Measurements from ENCODE around the gene ARHGAP12.
A peak's percentile ranks its signal among the peaks of the same experiment; 100 is the strongest.

ARHGAP12 gene

DNA sequence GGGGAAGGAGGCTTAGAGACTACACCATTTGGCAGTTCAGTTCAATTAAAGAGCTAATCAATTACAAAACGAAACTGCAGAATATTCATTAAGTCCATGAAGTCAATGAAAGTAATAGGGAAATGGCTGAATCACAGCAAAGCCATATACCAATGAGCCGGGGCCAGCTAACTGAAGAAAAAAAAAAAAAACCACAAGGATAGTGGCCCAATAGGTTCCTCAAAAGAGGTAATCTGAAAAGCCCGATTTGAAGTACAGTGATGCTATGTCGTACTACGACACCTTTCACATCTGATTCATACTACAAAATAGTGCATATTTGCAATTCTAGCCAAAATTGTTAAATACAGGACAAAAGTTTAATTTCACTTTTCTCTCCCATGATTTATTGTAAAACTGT lies 2.5 kb downstream of the ARHGAP12 start:
- Histone ChIP-seq H3F3A (ENCODE audit: low read depth) (peaks cover 11% of the 10 kb centered on the region; the same call in 1 of the 2 replicates), H3K9ac (ENCODE audit: low read depth, low read length, poor library complexity, severe bottlenecking) (no peak overlapping the region), H3K36me3 (ENCODE audit: insufficient read depth, low read length) (no peaks in the 10 kb centered on the region; the same call in 1 of the 2 replicates), H3K4me3 (ENCODE audit: low read length, poor library complexity, severe bottlenecking) (peak overlapping the region; percentile 93), H3K9me3 (ENCODE audit: insufficient read depth, low read depth, low read length) (no peaks in the 10 kb centered on the region), H4K20me1 (ENCODE audit: insufficient read depth, low read length, poor library complexity, severe bottlenecking) (peaks cover 44% of the 10 kb centered on the region), H3K27me3 (ENCODE audit: insufficient read depth, low read length, poor library complexity, severe bottlenecking) (no peaks in the 10 kb centered on the region), H3K4me2 (ENCODE audit: low read depth, low read length, poor library complexity, severe bottlenecking) (peak overlapping the region; percentile 96), H3K9me2 (replicated peaks; ENCODE audit: low read depth, low read length) (no peaks in the 10 kb centered on the region), H3K4me1 (ENCODE audit: insufficient read depth, low read length, poor library complexity, severe bottlenecking) (peaks cover 56% of the 10 kb centered on the region), H3K79me2 (ENCODE audit: insufficient read depth, low read length) (peaks cover 62% of the 10 kb centered on the region), H2AFZ (ENCODE audit: low read length) (no peak overlapping the region)
- TF ChIP-seq, protein P1, sequence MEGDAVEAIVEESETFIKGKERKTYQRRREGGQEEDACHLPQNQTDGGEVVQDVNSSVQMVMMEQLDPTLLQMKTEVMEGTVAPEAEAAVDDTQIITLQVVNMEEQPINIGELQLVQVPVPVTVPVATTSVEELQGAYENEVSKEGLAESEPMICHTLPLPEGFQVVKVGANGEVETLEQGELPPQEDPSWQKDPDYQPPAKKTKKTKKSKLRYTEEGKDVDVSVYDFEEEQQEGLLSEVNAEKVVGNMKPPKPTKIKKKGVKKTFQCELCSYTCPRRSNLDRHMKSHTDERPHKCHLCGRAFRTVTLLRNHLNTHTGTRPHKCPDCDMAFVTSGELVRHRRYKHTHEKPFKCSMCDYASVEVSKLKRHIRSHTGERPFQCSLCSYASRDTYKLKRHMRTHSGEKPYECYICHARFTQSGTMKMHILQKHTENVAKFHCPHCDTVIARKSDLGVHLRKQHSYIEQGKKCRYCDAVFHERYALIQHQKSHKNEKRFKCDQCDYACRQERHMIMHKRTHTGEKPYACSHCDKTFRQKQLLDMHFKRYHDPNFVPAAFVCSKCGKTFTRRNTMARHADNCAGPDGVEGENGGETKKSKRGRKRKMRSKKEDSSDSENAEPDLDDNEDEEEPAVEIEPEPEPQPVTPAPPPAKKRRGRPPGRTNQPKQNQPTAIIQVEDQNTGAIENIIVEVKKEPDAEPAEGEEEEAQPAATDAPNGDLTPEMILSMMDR (conservative IDR thresholded peaks at IDR 0.05; ENCODE audit: low read length) = no peak
- no peak for TF ChIP-seq EZH2phosphoT487 (IDR thresholded peaks at IDR 0.05; ENCODE audit: borderline replicate concordance)

DNA sequence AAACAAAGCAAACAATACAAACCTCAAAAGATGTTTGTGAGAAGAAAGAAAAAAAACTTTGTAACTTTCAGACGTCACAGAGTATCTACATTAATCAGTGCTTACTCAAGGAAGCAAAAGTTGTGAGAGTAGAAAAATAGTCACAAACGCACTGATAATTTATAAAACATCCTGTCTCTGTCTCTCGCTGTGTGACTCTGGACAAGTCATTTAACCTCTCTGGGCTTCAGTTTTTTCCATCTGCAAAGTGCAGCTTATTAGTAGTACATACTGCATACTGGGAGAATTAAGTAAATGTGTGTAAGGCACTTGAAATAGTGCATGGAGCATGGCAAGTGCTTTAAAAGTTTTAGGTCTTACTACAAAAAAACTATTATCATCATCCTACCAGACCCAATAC lies 3.8 kb downstream of the ARHGAP12 start:
- Histone ChIP-seq H3K4me3 (ENCODE audit: low read length, poor library complexity, severe bottlenecking) (no peak overlapping the region), H3K4me2 (ENCODE audit: low read depth, low read length, poor library complexity, severe bottlenecking) (peak overlapping the region; percentile 96), H2AFZ (ENCODE audit: low read length) (no peak overlapping the region), H3K9me3 (ENCODE audit: insufficient read depth, low read depth, low read length) (no peaks in the 10 kb centered on the region), H3K36me3 (ENCODE audit: insufficient read depth, low read length) (no peaks in the 10 kb centered on the region; the same call in 1 of the 2 replicates), H3K4me1 (ENCODE audit: insufficient read depth, low read length, poor library complexity, severe bottlenecking) (peaks cover 54% of the 10 kb centered on the region), H3K27me3 (ENCODE audit: insufficient read depth, low read length, poor library complexity, severe bottlenecking) (no peaks in the 10 kb centered on the region), H3K9ac (ENCODE audit: low read depth, low read length, poor library complexity, severe bottlenecking) (no peak overlapping the region), H4K20me1 (ENCODE audit: insufficient read depth, low read length, poor library complexity, severe bottlenecking) (peaks cover 44% of the 10 kb centered on the region), H3K79me2 (ENCODE audit: insufficient read depth, low read length) (peaks cover 73% of the 10 kb centered on the region), H3F3A (ENCODE audit: low read depth) (peaks cover 5% of the 10 kb centered on the region; the same call in 1 of the 2 replicates), H3K9me2 (replicated peaks; ENCODE audit: low read depth, low read length) (no peaks in the 10 kb centered on the region)
- TF ChIP-seq, protein P1 (conservative IDR thresholded peaks at IDR 0.05; ENCODE audit: low read length) = no peak
- no peak for TF ChIP-seq EZH2phosphoT487 (IDR thresholded peaks at IDR 0.05; ENCODE audit: borderline replicate concordance)

DNA sequence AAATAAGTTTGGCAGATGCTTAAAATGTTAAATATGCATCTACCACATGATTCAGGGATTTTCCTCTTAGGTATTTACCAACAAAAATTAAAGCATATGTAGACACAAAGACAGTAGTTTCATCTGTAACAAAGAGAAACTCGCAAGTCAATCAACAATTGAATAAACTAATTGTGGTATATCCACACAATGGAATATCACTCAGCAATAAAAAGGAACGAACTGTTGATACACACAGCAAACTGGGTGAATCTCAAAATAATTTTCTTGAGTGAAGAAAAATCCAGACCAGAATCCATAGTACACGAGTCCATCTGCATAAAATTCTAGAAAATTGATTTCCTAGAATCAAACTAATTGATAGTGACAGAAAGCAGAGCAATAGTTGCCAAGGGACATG lies 5.2 kb downstream of the ARHGAP12 start:
- Histone ChIP-seq H3K4me2 (ENCODE audit: low read depth, low read length, poor library complexity, severe bottlenecking) (no peak overlapping the region), H4K20me1 (ENCODE audit: insufficient read depth, low read length, poor library complexity, severe bottlenecking) (peaks cover 49% of the 10 kb centered on the region), H3K4me3 (ENCODE audit: low read length, poor library complexity, severe bottlenecking) (no peak overlapping the region), H3K9ac (ENCODE audit: low read depth, low read length, poor library complexity, severe bottlenecking) (no peak overlapping the region), H3K79me2 (ENCODE audit: insufficient read depth, low read length) (peaks cover 88% of the 10 kb centered on the region), H3K9me3 (ENCODE audit: insufficient read depth, low read depth, low read length) (no peaks in the 10 kb centered on the region), H3F3A (ENCODE audit: low read depth) (0 out of 2 replicates have a peak, but pooled peaks cover 4% of the 10 kb centered on the region), H3K27me3 (ENCODE audit: insufficient read depth, low read length, poor library complexity, severe bottlenecking) (no peaks in the 10 kb centered on the region), H3K4me1 (ENCODE audit: insufficient read depth, low read length, poor library complexity, severe bottlenecking) (peaks cover 55% of the 10 kb centered on the region), H2AFZ (ENCODE audit: low read length) (no peak overlapping the region), H3K9me2 (replicated peaks; ENCODE audit: low read depth, low read length) (no peaks in the 10 kb centered on the region), H3K36me3 (ENCODE audit: insufficient read depth, low read length) (no peaks in the 10 kb centered on the region; the same call in 1 of the 2 replicates)
- TF ChIP-seq, protein P1 (conservative IDR thresholded peaks at IDR 0.05; ENCODE audit: low read length) = no peak

All from Loucy (cell line).